ENCODE results near the gene HOGA1.
"Not testable (repeated sequence)": the region's sequence is repeated elsewhere in the genome, so short reads cannot be mapped to it uniquely, and the experiment has no call there.

DNA sequence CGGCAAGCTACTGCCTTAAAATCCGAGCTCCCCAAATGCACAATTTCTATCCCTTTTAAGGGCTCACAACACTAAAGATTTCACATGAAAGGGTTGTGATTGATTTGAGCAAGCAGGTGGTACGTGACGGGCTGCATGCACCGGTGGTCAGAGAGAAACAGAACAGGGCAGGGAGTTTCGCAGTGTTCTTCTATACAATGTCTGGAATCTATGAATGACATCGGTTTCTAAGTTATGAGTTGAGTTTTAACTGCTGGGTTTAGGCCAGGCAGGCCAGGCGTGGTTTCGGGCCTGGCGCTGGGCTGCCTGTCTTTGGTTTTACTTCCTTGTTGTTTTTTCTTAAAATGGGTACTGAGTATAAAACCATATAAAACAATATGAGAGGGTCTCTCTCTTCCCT, 28.6 kb upstream of the HOGA1 start:
- TF ChIP-seq SUZ12 (IDR thresholded peaks at IDR 0.05; ENCODE audit: extremely low read depth, insufficient read depth, insufficient read length); ZNF274 (IDR thresholded peaks at IDR 0.05; ENCODE audit: low read depth, low read length): not testable (repeated sequence)

Data from NT2/D1 (cell line).